ENCODE results near the gene DAAM2.

DNA sequence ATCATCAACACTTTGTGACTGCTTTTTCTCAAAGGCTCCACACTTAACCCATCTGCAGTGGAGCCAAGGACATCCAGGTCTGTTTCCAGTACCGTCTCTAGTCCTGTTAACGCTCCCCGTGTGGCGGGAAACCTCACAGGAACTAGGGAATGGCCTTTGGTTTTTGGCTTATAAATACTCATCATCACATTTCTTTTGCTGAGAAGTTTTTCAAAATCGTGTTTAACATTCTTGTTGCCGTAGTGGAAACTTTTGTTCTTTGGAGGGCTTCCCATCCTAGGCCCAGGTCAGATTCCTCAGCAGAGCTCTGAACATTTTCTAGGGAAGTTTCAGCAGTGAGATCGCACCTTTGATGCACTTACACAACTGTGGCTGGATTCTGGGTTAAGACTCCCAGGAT, 24.6 kb downstream of the DAAM2 start:
- no peak for TF ChIP-seq EZH2phosphoT487 (IDR thresholded peaks at IDR 0.05; ENCODE audit: insufficient read depth, low read depth)
- no peak for TF ChIP-seq EZH2 (IDR thresholded peaks at IDR 0.05; ENCODE audit: insufficient read depth, poor library complexity, severe bottlenecking)

Measured in GM23248 (cell line).